ENCODE data around the gene UBE2R2.
A peak's percentile ranks its signal among the peaks of the same experiment; 100 is the strongest.
"Not testable (repeated sequence)": the region's sequence is repeated elsewhere in the genome, so short reads cannot be mapped to it uniquely, and the experiment has no call there.

The UBE2R2 gene, protein sequence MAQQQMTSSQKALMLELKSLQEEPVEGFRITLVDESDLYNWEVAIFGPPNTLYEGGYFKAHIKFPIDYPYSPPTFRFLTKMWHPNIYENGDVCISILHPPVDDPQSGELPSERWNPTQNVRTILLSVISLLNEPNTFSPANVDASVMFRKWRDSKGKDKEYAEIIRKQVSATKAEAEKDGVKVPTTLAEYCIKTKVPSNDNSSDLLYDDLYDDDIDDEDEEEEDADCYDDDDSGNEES

DNA sequence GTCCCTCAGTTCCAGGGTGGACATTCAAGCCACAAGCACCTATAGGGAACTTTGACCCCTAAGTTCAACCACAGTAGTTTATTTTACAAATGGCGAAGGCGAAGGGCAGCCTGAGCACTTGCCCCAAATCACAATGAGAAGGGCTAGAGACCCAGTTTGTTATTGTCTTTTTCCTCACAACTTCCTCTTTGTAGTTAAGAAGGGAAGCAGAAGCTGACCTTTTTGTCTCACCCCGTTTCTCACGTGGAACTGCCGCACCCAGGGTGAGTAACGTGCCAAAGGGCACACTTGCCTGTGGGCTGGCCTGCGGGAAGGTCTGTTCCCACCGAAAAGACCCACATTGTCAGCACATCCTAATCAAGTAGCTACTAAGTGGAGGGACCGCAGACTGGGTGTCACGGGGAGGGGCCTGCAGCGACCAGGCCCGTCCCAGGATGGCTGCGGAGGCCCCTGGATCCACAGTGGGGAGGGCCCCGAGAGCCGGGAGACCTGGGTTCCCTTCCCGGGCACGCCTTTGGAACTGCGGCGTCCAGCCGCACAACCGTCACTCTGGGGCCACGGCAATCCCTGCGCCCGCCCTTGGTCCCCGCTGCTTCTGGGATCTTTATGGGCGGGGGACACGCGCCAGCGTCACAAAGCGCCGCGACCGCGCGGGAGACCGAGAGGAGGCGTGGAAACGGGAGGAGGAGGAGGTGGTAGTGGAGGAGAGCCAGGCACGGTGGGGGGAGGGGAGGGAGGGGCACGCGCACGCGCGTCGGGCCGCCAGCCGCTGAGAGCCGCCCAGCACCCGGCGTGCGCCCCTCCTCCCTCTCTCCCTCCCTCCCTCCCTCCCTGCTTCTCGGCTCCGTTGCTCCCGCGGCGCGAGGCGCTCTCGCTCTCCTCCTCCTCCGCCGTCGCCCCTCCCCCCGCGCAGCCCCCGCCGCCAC, at the start of gene UBE2R2:
Gene UBE2R2, plus strand, starts transcription at position 834 of the 926 bp plus-strand sequence. CDS start 598 bp downstream, outside the sequence.
- Mint-ChIP-seq H3K4me1 (ENCODE audit: low read depth) (peaks cover 61% of the 10 kb centered on the region), H3K36me3 (ENCODE audit: low read depth) (peaks cover 14% of the 10 kb centered on the region), H3K4me3 (peak within 1 kb of the TSS; percentile 99), H3K27me3 (no peaks in the 10 kb centered on the region), H3K27ac (peak within 1 kb of the TSS; percentile 98), H3K9me3 (no peaks in the 10 kb centered on the region)

DNA sequence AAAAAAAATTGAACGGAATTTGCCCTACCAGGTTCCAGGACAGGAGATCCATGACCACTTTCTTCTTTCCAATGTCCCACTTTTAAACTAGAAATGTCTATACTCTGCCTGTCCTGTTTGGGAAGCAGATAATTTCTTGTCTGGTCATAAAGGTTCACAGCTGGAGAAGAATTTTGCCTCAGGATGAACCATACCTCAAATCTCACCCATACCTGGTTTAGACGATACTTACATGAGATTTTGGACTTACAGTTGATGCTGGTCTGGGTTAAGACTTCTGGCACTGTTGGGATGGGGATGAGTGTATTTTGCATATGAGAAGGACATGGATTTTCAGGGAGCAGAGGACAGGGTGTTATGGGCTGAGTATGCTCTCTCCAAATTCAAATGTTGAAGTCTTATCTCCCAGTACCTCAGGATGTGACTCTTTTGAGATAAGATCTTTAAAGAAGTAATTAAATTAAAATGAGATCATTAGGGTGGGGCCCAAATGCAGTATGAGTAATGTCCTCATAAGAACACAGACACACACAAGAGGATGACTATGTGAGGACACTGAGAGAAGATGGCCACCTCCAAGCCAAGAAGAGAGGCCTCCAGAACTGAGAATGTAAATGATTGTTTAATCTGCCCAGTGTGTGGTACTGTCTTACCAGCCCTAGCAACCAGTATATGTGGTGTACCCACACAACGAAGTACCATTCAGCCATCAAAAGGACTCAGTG, 46.6 kb upstream of the UBE2R2 start:
- H3K27me3 Mint-ChIP-seq; H3K27ac Mint-ChIP-seq; H3K36me3 Mint-ChIP-seq (ENCODE audit: low read depth); H3K4me3 Mint-ChIP-seq; H3K4me1 Mint-ChIP-seq (ENCODE audit: low read depth); H3K9me3 Mint-ChIP-seq: not testable (repeated sequence)

DNA sequence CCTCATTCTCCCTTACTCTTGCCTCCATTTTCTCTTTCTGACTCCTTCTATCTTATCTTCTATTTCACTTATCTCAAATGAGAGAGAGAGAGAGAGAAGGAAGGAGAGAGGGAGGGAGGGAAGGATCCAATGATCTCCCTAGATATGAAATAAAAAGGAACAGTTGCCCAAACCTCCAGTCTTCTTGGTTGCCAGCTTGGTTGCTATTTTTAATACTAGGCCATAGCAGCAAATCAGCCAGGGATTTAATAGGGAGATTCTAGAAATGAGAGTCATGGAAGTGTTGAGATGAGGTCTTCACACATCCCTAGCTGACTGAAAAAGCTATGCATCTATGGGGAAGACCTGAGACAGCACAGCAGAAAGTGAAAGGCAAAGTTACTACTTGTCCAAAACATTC, 43.8 kb upstream of the UBE2R2 start:
- not testable (repeated sequence) for H3K4me1 Mint-ChIP-seq (ENCODE audit: low read depth); H3K27ac Mint-ChIP-seq; H3K36me3 Mint-ChIP-seq (ENCODE audit: low read depth); H3K27me3 Mint-ChIP-seq; H3K9me3 Mint-ChIP-seq; H3K4me3 Mint-ChIP-seq

DNA sequence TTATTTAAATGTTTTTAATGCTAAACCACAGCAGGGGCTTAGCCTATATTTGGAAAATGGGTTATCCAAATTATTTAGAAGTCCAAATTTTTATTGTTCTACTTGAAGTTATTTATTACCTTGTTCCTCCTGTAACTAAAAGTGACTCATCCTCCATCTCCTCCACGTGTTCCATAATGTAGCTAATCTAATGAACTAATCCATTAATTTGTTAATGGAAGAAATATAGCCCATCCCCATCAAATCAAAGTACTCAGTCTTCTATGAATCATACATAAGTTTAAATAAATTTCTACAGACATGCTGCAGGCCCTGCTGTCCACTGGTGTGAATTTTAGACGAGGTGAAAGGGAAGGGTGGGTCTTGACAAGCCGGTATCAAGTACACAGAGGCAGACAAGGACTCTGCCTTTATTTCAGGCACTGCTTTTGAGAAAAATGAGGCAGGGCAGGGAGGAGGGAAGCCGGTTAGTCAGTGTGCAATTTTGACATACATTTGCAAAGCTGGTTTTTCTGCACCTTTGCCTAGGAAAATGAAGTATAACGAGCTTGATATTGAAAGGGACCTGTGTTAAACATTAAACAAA, 42.8 kb upstream of the UBE2R2 start:
- H3K9me3 Mint-ChIP-seq; H3K4me1 Mint-ChIP-seq (ENCODE audit: low read depth); H3K27me3 Mint-ChIP-seq; H3K27ac Mint-ChIP-seq; H3K4me3 Mint-ChIP-seq; H3K36me3 Mint-ChIP-seq (ENCODE audit: low read depth): not testable (repeated sequence)

DNA sequence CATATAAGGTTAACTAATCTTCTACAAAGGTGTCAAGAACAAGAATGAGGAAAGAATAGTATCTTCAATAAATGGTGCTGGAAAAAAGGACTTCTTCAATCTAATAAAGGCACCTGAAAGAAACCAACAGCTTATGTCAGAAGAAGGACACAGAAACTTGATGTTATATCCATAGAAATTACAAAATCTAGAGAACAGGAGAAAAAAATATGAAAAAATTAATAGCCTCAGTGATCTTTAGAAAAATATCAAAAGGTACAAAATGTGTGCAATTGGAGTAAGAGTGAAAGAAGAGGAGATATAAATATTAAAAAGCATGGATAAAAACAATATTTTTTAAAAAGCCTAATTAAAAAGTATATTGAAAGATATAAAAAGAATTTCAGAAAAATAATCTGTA, 40.4 kb upstream of the UBE2R2 start:
- Mint-ChIP-seq H3K27me3 (peaks cover 5% of the 10 kb centered on the region), H3K36me3 (ENCODE audit: low read depth) (no peaks in the 10 kb centered on the region), H3K4me3 (no peak overlapping the region), H3K9me3 (no peaks in the 10 kb centered on the region), H3K27ac (no peak overlapping the region), H3K4me1 (ENCODE audit: low read depth) (no peaks in the 10 kb centered on the region)

DNA sequence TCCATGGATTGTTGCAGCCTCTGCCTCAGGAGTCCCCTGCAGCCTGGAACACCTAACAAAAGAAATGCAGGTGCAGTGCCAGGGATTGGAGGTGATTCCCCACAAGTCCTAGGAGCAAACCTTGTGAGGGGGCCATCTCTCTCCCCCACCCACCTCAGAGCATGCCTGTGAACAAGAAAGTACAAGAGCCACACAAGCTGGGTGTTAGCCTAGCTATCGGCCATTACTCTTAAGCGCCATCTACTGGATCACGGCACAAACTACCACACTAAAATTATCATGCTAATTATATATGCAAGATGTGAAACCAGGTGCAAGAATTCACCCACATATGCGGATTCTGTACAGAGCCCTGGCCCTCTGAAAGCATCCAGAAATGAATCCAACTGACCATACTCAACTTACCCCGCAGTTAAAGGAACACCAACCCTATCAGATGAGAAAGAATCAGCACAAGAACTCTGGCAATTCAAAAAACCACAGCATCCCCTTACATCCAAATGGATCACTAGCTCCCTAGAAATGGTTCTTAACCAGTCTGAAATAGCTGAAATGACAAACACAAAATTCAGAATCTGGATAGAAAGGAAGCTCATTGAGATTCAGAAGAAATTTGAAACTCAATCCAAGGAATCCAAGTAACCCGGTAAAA, 38.1 kb upstream of the UBE2R2 start:
- no peak overlapping the region for H3K4me3 Mint-ChIP-seq
- H3K9me3 Mint-ChIP-seq: no peaks in the 10 kb centered on the region
- H3K27me3 Mint-ChIP-seq: peaks cover 5% of the 10 kb centered on the region
- no peak overlapping the region for H3K27ac Mint-ChIP-seq
- H3K36me3 Mint-ChIP-seq (ENCODE audit: low read depth): no peaks in the 10 kb centered on the region
- no peaks in the 10 kb centered on the region for H3K4me1 Mint-ChIP-seq (ENCODE audit: low read depth)

DNA sequence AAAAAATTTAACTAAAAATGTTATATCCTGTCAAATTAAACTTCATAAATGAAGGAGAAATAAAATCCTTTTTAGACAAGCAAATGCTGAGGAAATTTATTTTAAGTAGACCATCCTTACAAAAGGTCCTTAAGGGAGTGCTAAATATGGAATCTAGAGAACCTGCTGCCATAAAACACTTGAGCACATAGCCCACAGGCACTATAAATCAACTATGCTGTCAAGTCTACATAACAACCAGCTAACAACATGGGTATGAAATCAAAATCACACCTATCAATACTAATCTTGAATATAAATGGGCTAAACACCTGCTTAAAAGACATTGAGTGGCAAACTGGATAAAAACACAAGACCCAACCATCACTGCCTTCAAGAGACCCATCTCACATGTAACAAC, 36.7 kb upstream of the UBE2R2 start:
- no peak overlapping the region for H3K4me3 Mint-ChIP-seq
- H3K4me1 Mint-ChIP-seq (ENCODE audit: low read depth): no peaks in the 10 kb centered on the region
- no peaks in the 10 kb centered on the region for H3K9me3 Mint-ChIP-seq
- no peak overlapping the region for H3K27ac Mint-ChIP-seq
- H3K27me3 Mint-ChIP-seq: peaks cover 12% of the 10 kb centered on the region
- H3K36me3 Mint-ChIP-seq (ENCODE audit: low read depth): no peaks in the 10 kb centered on the region

DNA sequence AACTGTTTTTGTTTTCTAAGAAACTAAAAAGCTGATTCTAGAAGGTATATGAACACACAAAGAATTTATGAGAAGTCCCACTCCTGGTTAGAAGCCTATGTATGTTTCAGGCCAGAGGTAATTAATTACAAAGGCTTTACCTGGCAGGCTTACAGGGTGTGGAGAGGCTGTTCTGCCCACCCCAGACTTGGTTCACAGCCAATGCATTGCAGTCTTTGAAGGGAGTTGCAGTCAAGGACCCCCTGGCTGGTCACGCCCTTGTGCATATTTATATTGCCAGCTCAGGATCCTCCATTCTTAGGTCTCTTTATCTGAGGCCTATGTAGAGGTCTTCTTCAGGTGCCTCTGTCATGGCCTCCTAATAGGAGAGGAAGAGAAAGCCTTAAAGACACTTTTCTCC, 35.2 kb upstream of the UBE2R2 start:
- Mint-ChIP-seq H3K4me3 (no peak overlapping the region), H3K4me1 (ENCODE audit: low read depth) (no peaks in the 10 kb centered on the region), H3K27ac (no peak overlapping the region), H3K27me3 (peaks cover 12% of the 10 kb centered on the region), H3K9me3 (no peaks in the 10 kb centered on the region), H3K36me3 (ENCODE audit: low read depth) (no peaks in the 10 kb centered on the region)

DNA sequence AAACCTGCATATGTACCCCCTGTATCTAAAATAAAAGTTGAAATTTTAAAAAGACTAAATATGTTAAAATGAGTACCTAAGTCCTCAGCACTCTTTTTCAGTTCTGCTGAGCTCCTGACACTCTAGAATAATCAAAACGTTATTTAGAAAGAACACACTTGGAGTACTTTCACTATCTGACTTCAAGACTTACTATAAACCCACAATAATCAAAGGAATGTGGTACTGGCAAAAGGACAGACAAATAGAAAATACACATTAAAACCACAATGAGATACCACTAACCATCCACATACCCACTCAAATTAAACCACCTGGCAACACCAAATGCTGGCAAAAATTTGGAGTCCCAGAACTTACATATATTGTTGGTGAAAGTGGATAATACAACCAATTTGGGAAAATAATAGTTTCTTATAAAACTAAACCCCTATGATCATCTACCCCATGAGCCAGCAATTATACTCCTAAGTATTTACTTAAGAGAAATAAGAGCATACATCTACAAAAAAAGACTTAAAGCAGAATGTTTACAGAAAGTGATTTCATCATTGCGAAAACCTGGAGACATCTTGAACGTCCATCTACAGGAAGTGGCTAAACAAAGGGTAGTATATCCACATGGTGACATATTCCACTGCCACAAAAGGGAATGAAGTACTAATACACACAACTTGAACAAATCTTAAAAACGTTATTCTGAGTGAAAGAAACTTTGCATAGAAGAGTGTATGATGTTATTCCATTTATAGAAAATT, 34.4 kb upstream of the UBE2R2 start:
- H3K4me3 Mint-ChIP-seq: no peak overlapping the region
- no peaks in the 10 kb centered on the region for H3K4me1 Mint-ChIP-seq (ENCODE audit: low read depth)
- H3K27me3 Mint-ChIP-seq: peaks cover 12% of the 10 kb centered on the region
- no peaks in the 10 kb centered on the region for H3K9me3 Mint-ChIP-seq
- H3K27ac Mint-ChIP-seq: no peak overlapping the region
- no peaks in the 10 kb centered on the region for H3K36me3 Mint-ChIP-seq (ENCODE audit: low read depth)

DNA sequence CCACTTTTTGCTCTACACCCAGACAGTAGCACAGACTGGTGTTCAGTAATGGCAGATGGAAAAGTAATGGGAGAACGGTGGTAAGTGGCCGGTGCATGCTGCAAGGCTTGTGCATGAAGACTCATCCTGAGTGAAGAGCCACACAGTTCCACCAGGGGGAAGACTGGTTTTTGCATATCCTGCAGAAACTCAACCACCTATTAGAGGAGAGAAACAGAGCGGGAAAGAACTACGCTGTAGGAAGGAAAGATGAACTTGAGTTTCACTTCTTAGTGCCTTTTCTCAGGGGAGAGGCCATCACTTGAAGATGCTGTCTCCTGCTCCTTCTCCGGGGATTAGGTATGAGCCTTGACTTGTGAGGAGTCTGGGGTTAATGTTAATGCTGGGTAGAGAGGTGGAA, 31.0 kb upstream of the UBE2R2 start:
- Mint-ChIP-seq H3K4me3 (no peak overlapping the region), H3K36me3 (ENCODE audit: low read depth) (no peaks in the 10 kb centered on the region), H3K9me3 (no peaks in the 10 kb centered on the region), H3K27me3 (peaks cover 8% of the 10 kb centered on the region), H3K27ac (no peak overlapping the region), H3K4me1 (ENCODE audit: low read depth) (no peaks in the 10 kb centered on the region)

DNA sequence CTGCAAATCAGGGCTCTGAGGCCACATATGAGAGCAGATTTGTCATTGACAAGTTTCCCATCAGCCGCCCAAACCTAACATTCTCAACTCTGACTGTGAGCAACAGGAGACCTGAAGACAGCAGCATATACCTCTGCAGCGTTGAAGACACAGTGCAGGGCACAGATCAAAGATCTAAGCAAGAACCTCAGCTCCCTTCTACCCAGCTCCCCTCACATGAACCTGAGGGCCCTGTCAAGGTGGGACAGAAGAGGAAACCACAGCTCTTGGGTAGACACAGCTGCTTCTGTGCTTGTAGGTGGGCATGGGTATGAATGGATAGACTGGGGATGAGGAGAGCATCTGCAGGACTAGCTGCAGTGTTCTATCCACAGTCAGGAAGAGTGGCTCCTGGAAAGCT, 30.3 kb upstream of the UBE2R2 start:
- no peaks in the 10 kb centered on the region for H3K36me3 Mint-ChIP-seq (ENCODE audit: low read depth)

DNA sequence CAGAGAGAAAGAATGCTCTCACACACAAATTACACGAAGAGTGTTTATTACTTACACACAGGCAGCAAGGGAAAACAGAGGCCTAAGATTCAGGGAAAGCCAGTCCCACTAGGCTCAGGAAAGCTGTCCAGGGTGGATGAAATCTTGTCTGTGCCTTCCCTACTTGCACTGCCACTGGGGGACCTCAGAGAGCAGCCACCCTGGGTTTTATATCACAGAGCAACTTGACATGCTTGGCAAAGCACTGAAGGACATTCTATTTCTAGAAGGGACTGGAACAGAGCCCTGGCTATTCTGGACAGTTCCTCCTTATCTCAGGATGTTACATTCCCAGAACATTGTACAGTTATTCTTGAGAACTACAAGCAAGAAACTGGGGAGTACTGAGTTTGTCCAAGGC, 29.1 kb upstream of the UBE2R2 start:
- no peaks in the 10 kb centered on the region for H3K36me3 Mint-ChIP-seq (ENCODE audit: low read depth)
- no peak overlapping the region for H3K4me3 Mint-ChIP-seq
- H3K4me1 Mint-ChIP-seq (ENCODE audit: low read depth): no peaks in the 10 kb centered on the region
- peaks cover 8% of the 10 kb centered on the region for H3K27me3 Mint-ChIP-seq
- no peaks in the 10 kb centered on the region for H3K9me3 Mint-ChIP-seq
- H3K27ac Mint-ChIP-seq: no peak overlapping the region

More for the DNA sequence above, 30.3 kb upstream of the UBE2R2 start:
- Mint-ChIP-seq H3K9me3 (no peaks in the 10 kb centered on the region), H3K27me3 (peaks cover 8% of the 10 kb centered on the region), H3K4me3 (no peak overlapping the region), H3K27ac (no peak overlapping the region), H3K4me1 (ENCODE audit: low read depth) (no peaks in the 10 kb centered on the region)

DNA sequence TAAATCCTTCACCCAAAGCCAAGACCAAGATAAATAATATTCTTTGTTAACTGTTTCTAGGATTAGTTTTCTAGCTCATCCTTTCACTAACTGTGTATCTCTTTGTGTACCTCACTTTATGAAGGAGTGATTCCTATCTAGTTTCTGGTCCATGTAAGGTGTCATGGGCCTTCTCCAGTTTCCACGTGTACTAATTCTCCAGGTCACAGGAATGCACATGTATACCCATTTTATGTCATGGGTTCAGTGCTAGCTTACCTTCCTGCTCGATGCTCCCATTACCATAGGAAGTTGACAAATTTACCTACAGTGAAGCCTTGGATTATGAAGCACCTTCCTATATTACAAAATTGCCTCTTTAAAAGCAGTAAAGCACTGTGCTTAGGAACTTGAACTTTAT, 27.5 kb upstream of the UBE2R2 start:
- H3K27ac Mint-ChIP-seq; H3K36me3 Mint-ChIP-seq (ENCODE audit: low read depth); H3K27me3 Mint-ChIP-seq; H3K4me1 Mint-ChIP-seq (ENCODE audit: low read depth); H3K9me3 Mint-ChIP-seq; H3K4me3 Mint-ChIP-seq: not testable (repeated sequence)

DNA sequence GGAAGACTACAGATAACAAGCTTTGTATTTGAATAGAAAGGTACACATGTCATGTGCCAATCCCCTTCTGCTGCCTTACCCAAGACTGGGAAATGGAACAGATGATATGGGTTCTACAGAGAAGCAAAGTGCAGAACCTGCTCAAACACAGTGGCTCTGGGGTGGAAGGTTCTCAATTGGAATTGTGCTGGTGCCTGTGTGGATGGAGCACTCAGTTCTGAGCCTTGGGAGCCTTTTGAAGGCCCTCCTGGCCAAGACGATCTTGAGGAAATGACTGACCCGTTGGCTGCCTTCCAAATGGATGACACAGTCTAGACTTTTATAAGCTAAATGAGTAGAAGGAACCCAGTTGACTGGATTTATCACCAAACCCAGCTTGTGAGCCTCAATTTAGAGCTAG, 25.8 kb upstream of the UBE2R2 start:
- Mint-ChIP-seq H3K27ac (no peak overlapping the region), H3K4me1 (ENCODE audit: low read depth) (no peaks in the 10 kb centered on the region), H3K9me3 (no peaks in the 10 kb centered on the region), H3K4me3 (no peak overlapping the region), H3K27me3 (no peaks in the 10 kb centered on the region), H3K36me3 (ENCODE audit: low read depth) (no peaks in the 10 kb centered on the region)
